Pericardium fibroblast (primary cell): ENCODE measurements around the gene BMP7. TPM values are rescaled to one million over a fixed set of nuclear protein-coding genes. Genes with fewer than 3 reads are reported as not detected.

ENCODE experiments used
- total RNA-seq: library from RNA; depleted of rRNA; stranded (reverse); fragments of >200 nt; gene quantifications from 2 replicates; pipeline ENCODE4 v1.2.3, GENCODE V29; 2015

Gene BMP7
- total RNA-seq: not detected in 2 replicates

DNA sequence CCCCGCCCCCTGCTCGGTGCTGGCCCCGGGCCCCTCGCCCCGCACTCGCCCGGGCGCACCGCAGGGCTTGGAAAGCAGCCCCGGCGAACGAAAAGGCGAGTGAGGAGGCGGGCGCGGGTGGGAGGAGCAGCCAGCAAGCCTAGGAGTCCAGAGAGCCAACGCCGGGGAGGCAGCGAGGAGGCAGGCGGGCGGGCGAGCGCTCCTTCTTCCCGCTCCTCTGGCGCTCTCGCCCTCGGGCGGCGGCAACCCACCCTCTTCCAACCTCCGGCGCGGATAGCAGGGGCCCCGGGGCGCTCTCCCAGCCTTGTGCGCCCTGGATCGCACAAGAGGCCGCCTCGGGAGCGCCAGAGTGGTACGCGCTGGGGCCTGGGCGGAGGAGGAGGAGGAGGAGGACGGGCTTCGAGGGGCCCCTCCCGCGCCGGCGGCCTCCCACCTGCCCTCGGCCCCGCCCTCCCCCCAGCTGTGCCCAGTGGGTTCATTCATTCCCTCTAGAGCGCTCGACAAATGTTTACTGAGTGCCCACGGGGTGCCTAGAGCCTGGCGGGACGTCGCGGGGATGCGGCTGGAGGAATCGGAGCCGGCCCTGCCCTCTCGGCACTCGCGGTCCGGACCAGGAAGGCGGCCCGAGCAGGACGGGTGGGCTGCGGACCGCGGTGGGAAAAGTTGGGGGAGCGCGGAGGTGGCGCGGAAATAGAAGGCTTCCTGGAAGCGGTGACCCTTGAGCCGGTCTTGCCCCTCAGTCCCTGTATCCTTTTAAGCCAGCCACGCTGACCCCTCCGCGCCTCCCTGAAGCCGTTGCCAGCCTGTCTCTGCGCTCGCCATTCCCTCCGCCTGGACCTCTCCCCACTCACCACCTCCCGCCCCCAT, at the start of gene BMP7:
Gene BMP7 (minus strand): TSS at position 351 of the 867 bp plus-strand sequence. CDS start 519 bp downstream, outside the sequence.

Other genes with a start within 250 kb of the BMP7 start
- gene SPO11, start 63.2 kb upstream of the BMP7 start, total RNA-seq: not detected in 2 replicates
- 18.5 and 24.2 TPM in 2 replicates for gene RAE1, start 84.6 kb upstream of the BMP7 start, total RNA-seq
- gene RBM38, start 124.8 kb upstream of the BMP7 start, total RNA-seq: 7.8 and 8.1 TPM in 2 replicates